ENCODE data around the gene FLYWCH2. TPM values are rescaled to one million over a fixed set of nuclear protein-coding genes. Genes with fewer than 3 reads are reported as not detected.

The FLYWCH2 gene
- total and polyA plus RNA-seq, 12 donors: 18.1 to 65.7 (median 22.3) TPM

GRCh38 chr16:2899564-2900072, 16.6 kb downstream of the FLYWCH2 start:
- WGBS, 2 donors: 93 to 95% methylated on average over 13 of the region's 13 CpGs
- no peak for DNase-seq
- intact Hi-C loops (cut with DNase I): no loop called here

GRCh38 chr16:2900526-2901075, 17.6 kb downstream of the FLYWCH2 start:
- ATAC-seq: no peak
- H3K27ac ChIP-seq: no peak overlapping the region
- no peak for TF ChIP-seq CTCF (IDR thresholded peaks at IDR 0.05)
- peaks cover 3 to 10% (median 8%) of the 10 kb centered on the region in 9 donors for H3K4me1 ChIP-seq
- peaks cover 0 to 49% (median 8%) of the 10 kb centered on the region in 9 donors for H3K36me3 ChIP-seq
- intact Hi-C loops (cut with DNase I): no loop called here
- 93% methylated on average over 15 of the region's 15 CpGs for WGBS, 2 donors
- H3K4me3 ChIP-seq: no peak overlapping the region
- no peaks in the 10 kb centered on the region for H3K27me3 ChIP-seq
- no peaks in the 10 kb centered on the region for H3K9me3 ChIP-seq
- DNase-seq: no peak

More at GRCh38 chr16:2899564-2900072, 16.6 kb downstream of the FLYWCH2 start:
- ATAC-seq: no peak
- Histone ChIP-seq H3K4me3 (no peak overlapping the region), H3K4me1 (peaks cover 3 to 9% (median 7%) of the 10 kb centered on the region in 9 donors), H3K27ac (no peak overlapping the region), H3K27me3 (no peaks in the 10 kb centered on the region), H3K9me3 (no peaks in the 10 kb centered on the region), H3K36me3 (peaks cover 0 to 54% (median 8%) of the 10 kb centered on the region in 9 donors)
- no peak for TF ChIP-seq CTCF (IDR thresholded peaks at IDR 0.05)

GRCh38 chr16:2902337-2903130, 19.5 kb downstream of the FLYWCH2 start:
- intact Hi-C loops (cut with DNase I): no loop called here
- Histone ChIP-seq H3K4me3 (no peak overlapping the region), H3K9me3 (no peaks in the 10 kb centered on the region), H3K27ac (no peak overlapping the region), H3K27me3 (no peaks in the 10 kb centered on the region), H3K36me3 (peaks cover 0 to 30% (median 0%) of the 10 kb centered on the region in 9 donors), H3K4me1 (peaks cover 3 to 22% (median 15%) of the 10 kb centered on the region in 9 donors)
- no peak for DNase-seq
- 90 to 95% methylated on average over 9 of the region's 9 CpGs for WGBS, 2 donors
- ATAC-seq: no peak
- TF ChIP-seq CTCF (IDR thresholded peaks at IDR 0.05): no peak

- ATAC-seq (peak; percentile 57 to 75 (median 70)), DNase-seq (peak; percentile 84 to 87)
- intact Hi-C loops (cut with DNase I): loop anchor here in 5 of 10 donors (1.0 to 2.0 kb wide), 5 partner anchors 14 to 30 kb away; partner anchors contain the start of gene FLYWCH2 (in 4 of the 5)
- Histone ChIP-seq H3K4me3 (peak overlapping the region; percentile 81 to 98 (median 90)), H3K27ac (peak overlapping the region; percentile 93 to 99 (median 97)), H3K9me3 (no peaks in the 10 kb centered on the region), H3K36me3 (peaks cover 0 to 14% (median 0%) of the 10 kb centered on the region in 9 donors), H3K27me3 (no peaks in the 10 kb centered on the region), H3K4me1 (peaks cover 3 to 22% (median 15%) of the 10 kb centered on the region in 9 donors)
- TF ChIP-seq CTCF (IDR thresholded peaks at IDR 0.05): peak; percentile 89 to 99 (median 96)
- WGBS, 2 donors: 0 to 1% methylated on average over 62 of the region's 62 CpGs
These were observed 21.3 kb downstream of the FLYWCH2 start for GRCh38 chr16:2904100-2904921.
